ENCODE results near the gene ANKRD34C. TPM values are rescaled to one million over a fixed set of nuclear protein-coding genes. Genes with fewer than 3 reads are reported as not detected.
"Not testable (repeated sequence)": the region's sequence is repeated elsewhere in the genome, so short reads cannot be mapped to it uniquely, and the experiment has no call there.

The ANKRD34C gene
- polyA plus RNA-seq, 3 donors = 0.01 to 0.08 (median 0.05) TPM

DNA sequence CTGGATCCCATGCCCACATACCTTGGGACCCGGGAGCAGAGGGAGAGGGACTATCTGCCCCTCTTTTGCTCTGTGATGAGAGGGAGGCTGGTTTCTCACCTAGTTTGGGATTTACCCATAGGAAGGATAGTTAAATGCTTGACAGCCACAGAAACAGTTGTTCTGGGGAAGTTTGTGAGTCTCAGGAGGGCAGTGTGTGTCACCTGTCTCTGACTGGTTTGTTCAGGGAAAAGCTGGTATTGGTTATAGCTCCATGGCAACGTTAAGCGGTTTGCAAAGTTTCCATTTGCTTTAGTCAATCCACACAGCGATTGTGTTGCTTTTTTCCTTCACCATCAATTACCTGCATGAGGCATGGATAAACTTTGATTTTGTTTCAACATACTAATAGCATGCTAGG lies 24.7 kb downstream of the ANKRD34C start:
- DNase-seq (ENCODE audit: extremely low read depth in 1 of 11, low read depth in 9 of 11, low spot score in 4 of 11) = no peak

DNA sequence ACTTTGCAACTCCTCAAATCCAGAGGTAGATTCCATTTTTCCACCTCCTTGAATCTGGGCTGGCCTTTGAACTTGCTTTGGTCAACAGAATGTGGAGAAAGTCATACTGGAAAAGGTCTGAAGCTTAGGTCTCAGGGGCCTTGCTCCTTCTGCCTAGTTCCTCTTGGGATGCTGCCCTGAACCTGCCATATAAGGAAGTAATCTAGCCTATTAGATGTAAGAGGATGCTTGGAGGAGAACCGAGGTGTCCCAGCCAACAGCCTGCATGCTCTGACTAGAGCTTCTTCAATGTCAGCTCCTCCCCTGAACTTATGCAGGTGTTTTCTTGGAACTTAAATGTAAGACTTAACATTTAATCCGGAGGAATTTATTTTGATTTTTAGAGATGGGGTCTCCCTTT lies 26.4 kb downstream of the ANKRD34C start:
- DNase-seq (ENCODE audit: extremely low read depth in 1 of 11, low read depth in 9 of 11, low spot score in 4 of 11) = no peak

DNA sequence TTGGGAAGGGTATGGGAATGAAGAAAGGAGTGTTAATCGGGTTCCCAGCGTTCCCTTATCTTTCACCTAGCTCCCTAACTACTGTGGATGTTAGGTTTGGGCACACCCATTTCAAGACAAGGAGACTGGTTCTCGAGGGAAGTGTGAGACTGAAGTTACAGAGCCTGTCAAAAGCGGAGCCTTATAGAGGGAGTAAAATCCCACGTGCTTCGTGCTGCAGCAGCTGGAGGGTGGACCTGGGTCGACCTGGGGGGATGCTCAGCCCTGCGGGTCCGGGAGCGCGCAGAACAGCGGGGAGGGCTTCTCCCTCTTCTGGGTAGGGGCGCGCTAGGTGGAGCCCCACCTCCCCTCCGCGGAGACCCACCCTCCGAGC lies 28.1 kb downstream of the ANKRD34C start:
- peak in 3 of 11 donors; percentile 4 to 31 (median 20) for DNase-seq (ENCODE audit: extremely low read depth in 1 of 11, low read depth in 9 of 11, low spot score in 4 of 11)

DNA sequence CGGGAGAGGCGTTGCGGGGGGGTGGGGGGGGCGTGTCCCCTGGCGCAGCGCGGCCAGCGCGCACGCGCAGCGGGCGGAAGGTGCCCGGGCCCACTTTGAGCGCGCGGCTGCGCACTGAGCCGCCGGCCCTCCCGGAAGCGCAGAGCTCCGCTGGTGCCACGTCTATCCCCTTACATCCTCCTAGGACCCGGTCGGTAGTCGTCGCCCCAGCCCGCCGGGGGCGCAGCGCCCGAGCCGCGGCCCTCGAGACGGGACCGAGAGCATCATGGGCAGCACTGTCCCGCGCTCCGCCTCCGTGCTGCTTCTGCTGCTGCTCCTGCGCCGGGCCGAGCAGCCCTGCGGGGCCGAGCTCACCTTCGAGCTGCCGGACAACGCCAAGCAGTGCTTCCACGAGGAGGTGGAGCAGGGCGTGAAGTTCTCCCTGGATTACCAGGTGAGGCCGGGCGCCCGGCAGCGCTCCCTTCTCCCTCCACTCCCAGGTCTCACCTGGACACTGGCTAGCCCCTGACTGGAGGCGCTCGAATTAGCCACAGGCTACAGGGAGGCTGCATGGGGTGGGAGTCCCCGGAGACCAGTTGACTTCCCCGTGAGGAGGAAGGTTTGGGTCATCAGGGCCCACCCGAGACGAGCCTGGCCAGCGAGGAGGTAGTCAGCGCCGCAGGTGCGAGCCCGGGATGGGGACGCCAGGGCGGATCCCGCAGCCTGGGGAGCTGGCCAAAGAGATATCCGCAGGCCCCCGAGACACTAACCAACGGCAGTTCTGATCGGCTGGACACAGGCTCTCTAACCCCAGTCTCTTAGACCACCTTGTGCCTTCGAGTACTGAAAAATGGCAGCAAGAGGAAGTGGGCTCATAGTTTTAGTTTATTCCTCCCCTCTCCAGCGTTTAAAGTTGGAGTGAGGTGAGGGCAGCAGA lies 28.7 kb downstream of the ANKRD34C start, which contains the start of gene TMED3:
Gene TMED3 (plus strand): TSS at position 128 of the 916 bp plus-strand sequence. CDS start 138 bp downstream, at position 266.
- DNase-seq (ENCODE audit: extremely low read depth in 1 of 11, low read depth in 9 of 11, low spot score in 4 of 11) = peak; percentile 45 to 74 (median 69)

DNA sequence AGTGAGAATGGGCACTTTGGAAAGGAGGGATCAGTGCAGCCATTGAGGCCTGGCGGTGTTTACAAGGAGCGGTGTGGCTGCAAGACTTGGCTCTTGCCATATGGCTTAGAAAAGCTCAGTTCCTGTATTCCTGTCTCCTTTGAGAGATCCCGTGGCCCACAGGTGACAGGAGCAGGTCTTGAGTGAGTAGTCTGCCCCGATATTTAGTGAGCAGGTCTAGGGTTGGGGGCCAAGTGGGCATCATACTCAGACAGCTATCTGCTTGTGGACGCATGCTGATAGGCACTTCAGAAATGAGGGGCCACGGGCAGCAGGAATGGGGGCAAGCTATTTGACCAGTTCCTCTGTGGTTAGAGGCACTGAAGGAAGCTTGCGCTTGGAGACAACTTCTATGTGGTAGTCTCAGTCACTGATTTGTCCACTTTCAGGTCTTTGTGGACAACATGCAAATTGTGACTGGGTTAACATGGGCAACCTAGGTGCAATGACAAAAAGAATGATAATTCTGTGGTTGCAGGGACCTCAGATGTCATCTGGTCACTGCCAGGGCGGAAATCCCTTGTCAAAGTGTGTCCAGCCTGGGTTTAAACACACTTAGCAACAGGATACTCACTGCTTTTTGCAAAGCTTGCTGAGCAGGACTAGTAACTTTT lies 29.5 kb downstream of the ANKRD34C start:
- no peak for DNase-seq (ENCODE audit: extremely low read depth in 1 of 11, low read depth in 9 of 11, low spot score in 4 of 11)

DNA sequence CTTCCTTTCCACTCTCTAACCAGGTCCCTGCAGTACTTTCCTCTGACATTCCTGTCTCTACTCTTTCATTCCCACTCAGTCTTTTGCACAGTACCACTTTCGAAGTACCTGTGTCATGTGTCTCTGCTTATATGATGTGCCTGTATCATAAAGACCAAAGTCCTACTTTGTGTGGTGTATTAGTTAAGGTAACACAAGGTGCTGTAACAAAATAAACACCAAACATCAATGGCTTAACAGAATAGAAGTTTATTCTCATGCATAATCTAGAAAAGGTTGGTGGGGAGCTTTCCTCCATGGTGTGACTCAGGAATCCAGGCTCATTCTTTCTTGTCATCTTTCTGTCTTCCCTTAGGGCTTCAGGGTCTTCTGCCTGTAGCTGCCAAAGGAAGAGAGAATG lies 31.7 kb downstream of the ANKRD34C start:
- no peak for DNase-seq (ENCODE audit: extremely low read depth in 1 of 11, low read depth in 9 of 11, low spot score in 4 of 11)

DNA sequence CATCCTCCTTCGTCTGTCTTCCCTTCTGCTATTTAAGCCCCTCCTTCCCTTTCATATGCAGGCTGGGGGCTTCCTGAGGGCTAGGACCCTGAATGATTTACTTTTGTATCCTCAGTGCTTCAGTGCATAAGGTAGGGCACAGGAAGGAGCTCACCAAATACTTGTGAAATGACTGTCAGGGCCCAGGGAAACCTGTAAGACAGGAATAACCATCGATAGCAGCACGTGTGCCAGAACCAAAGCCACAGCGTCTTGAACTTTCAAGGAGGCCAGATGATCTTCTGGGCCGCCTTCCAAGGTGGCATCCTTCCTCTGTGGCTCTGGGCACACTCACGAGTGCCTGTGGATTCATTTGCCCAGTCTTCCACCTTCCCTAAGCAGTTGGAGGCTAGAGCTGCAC lies 32.3 kb downstream of the ANKRD34C start:
- DNase-seq (ENCODE audit: extremely low read depth in 1 of 11, low read depth in 9 of 11, low spot score in 4 of 11) = no peak

DNA sequence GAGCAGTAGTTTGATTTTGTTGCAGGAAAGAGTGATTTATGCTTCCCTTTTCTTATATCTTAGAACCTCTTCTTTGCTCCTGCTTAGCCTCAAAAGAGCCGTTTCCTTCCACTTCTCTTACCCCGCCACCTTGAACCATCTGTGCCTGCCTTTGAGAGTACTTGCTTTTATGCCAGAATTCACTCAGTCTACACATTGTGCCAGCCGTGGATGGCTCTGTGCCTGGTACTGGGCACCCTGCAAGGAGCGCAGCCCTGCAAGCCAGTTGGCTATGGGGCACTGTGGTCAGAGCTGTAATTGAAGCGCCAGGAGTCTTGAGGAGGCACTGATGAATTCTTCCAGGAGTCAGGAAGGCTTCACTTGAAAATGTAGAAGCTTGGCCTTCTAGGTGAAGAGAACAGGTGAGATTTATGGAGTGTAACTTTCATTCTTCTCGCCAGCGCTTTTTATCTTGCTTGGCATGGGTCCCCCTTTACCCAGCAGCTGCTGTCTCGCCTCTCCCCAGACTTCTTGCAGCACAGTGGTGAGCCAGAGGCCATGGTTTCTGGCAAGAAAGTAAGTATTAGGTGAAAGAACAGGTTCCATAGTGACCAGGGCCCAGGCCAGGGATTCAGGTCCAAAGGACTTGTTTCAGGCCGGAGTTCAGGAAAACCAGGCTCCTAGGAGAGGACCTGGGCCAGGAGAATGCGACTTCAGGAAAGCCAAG lies 33.3 kb downstream of the ANKRD34C start:
- no peak for DNase-seq (ENCODE audit: extremely low read depth in 1 of 11, low read depth in 9 of 11, low spot score in 4 of 11)

DNA sequence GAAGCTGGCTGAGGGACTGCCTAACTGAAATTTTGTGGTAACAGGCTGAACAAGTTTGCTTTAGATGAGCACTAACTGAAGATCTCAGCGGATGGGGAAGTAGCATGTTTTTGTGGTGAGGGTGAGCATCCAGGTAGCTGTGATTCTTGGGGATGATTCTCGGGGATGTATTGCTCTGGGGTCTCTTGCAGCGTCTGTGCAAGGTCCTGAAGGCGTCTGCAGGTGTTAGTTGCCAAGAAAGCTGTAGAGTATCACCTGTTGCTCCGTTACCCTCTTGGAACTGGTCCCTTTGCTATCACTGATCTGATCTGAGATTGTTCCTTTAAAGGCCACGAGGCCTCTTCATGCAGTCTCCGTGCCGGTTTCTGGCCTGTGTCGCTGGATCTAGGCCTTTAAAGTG lies 34.3 kb downstream of the ANKRD34C start:
- DNase-seq (ENCODE audit: extremely low read depth in 1 of 11, low read depth in 9 of 11, low spot score in 4 of 11) = no peak

DNA sequence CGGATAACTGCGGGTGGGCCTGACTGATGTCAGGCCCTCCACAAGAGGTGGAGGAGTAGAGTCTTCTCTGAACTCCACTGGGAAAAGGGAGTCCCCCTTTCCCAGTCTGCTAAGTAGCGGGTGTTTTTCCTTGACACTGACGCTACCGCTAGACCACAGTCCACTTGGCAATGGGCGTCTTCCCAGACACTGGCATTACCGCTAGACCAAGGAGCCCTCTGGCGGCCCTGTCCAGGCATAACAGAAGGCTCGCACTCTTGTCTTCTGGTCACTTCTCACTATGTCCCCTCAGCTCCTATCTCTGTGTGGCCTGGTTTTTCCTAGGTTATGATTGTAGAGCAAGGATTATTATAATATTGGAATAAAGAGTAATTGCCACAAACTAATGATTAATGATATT lies 37.5 kb downstream of the ANKRD34C start:
- not testable (repeated sequence) for DNase-seq (ENCODE audit: extremely low read depth in 1 of 11, low read depth in 9 of 11, low spot score in 4 of 11)

DNA sequence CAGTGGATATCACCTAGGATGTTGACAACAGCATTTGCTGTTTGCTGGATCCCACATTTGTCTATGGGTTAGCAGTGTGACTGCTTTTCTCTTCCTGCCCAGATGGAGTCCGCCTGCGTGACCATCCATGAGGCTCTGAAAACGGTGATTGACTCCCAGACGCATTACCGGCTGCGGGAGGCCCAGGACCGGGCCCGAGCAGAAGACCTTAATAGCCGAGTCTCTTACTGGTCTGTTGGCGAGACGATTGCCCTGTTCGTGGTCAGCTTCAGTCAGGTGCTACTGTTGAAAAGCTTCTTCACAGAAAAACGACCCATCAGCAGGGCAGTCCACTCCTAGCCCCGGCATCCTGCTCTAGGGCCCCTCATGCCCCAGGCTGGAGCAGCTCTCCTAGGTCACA lies 39.4 kb downstream of the ANKRD34C start:
- DNase-seq (ENCODE audit: extremely low read depth in 1 of 11, low read depth in 9 of 11, low spot score in 4 of 11) = no peak

DNA sequence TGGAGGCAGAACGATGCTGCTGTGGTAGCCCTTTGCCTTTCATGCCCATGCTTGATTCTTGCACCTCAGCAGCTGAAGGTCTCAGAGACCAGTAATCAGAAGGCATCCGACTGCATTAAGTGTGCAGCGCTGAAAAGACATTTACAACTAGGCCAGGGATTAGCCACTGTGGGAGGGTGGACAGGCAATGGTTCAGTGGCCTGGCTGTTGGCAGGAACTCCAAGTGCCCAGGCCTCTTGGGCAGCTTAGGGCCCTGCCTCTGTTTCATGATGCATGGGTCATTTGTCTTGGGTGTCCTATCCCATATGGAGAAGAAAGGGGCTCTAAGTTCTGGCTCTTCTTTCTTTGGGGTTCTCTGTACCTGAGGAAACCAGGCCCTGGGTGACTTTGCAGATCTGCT lies 39.8 kb downstream of the ANKRD34C start:
- DNase-seq (ENCODE audit: extremely low read depth in 1 of 11, low read depth in 9 of 11, low spot score in 4 of 11) = no peak

DNA sequence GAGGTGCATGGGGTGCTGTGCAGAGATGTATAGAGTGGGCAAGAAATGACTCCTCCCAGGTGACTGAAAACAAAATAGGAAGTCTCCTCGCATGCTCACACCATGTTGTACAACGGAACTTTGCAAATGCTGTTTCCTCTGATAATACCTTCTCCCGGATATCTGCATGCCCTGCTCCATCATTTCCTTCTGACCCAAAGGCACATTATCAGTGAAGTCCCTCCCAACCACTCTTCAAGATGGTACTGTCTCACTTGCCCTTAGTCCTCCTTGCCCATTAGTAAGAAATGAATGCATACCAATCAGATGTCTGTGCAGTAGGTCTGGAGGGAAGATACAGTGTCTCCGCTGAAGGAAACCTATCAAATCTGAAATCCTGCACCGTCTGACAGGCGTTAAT lies 40.4 kb downstream of the ANKRD34C start:
- no peak for DNase-seq (ENCODE audit: extremely low read depth in 1 of 11, low read depth in 9 of 11, low spot score in 4 of 11)

DNA sequence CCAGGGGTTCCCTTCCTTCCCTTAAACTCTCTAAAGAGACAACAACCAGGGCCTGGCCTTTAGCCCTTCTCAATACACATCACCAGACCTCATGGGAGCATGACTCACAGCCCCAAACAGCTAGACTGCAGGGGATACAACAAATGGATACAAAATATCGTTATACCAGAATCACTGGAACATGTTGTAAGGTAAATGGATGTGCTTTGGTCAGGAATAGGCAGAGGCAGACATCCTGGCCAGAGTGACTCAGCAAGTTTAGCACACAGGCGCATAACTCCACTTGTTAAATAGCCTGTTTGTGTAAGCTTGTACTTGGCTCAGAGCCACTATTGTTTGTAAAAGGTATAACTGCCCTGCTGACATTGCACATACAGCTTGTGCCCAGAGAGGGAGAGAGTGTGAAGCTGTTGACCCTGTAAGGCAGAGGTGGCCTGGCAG lies 46.7 kb downstream of the ANKRD34C start:
- DNase-seq (ENCODE audit: extremely low read depth in 1 of 11, low read depth in 9 of 11, low spot score in 4 of 11) = no peak

Other genes with a start within 250 kb of the ANKRD34C start
- under 1 TPM; 0.43 to 0.72 (median 0.54) TPM for gene RASGRF1, start 191.9 kb upstream of the ANKRD34C start, polyA plus RNA-seq (ENCODE audit: insufficient read length in 3 of 3)
- 10 to 100 TPM; 52.0 to 59.7 (median 55.8) TPM for gene TMED3, start 28.4 kb downstream of the ANKRD34C start, polyA plus RNA-seq (ENCODE audit: insufficient read length in 3 of 3)
- 1 to 10 TPM; 1.2 to 1.5 (median 1.4) TPM for gene MINAR1, start 149.6 kb downstream of the ANKRD34C start, polyA plus RNA-seq (ENCODE audit: insufficient read length in 3 of 3)